Mesendoderm (in vitro differentiated cells): Measurements from ENCODE around the gene ADORA2A.

Source experiments
- DNase-seq: peaks from one replicate; pipeline ENCODE4 v3.0.0; 2013
- H2AK5ac ChIP-seq: 2 replicates; pipeline ENCODE4 v1.6.1; 2013; ENCODE audit warnings: low read length, inconsistent platforms
- H2BK120ac ChIP-seq: 2 replicates; pipeline ENCODE4 v1.6.1; 2013; ENCODE audit warnings: low read depth, mild to moderate bottlenecking, low read length, moderate library complexity, mixed read lengths
- H2BK15ac ChIP-seq: replicated peaks from 2 replicates; pipeline ENCODE4 v1.6.1; 2013; ENCODE audit warnings: low read depth, mild to moderate bottlenecking, moderate library complexity
- H2BK5ac ChIP-seq: 2 replicates; pipeline ENCODE4 v1.6.1; 2013; ENCODE audit warnings: low read length, inconsistent platforms
- H3K18ac ChIP-seq: 2 replicates; pipeline ENCODE4 v1.6.1; 2013; ENCODE audit warnings: mild to moderate bottlenecking, low read length, mixed read lengths
- H3K23ac ChIP-seq: one replicate; pipeline ENCODE4 v1.6.1; 2013; ENCODE audit warnings: low read length
- H3K27ac ChIP-seq: 2 replicates; pipeline ENCODE4 v1.5.1; 2013; ENCODE audit warnings: low read depth, mild to moderate bottlenecking, inconsistent platforms, low read length, moderate library complexity
- H3K27me3 ChIP-seq: 2 replicates; pipeline ENCODE4 v1.6.1; 2013; ENCODE audit warnings: low read length, control low read depth, mild to moderate bottlenecking, inconsistent platforms; ENCODE audit not compliant: insufficient read depth, poor library complexity
- H3K36me3 ChIP-seq: 2 replicates; pipeline ENCODE4 v1.6.1; 2013; ENCODE audit warnings: low read length, inconsistent platforms; ENCODE audit not compliant: control insufficient read depth, insufficient read depth
- H3K4ac ChIP-seq: one replicate; pipeline ENCODE4 v1.6.1; 2013; ENCODE audit warnings: low read depth, mild to moderate bottlenecking, low read length, moderate library complexity
- H3K4me1 ChIP-seq: 2 replicates; pipeline ENCODE4 v1.6.1; 2013; ENCODE audit warnings: low read depth, low read length, inconsistent platforms; ENCODE audit not compliant: control insufficient read depth
- H3K4me2 ChIP-seq: 2 replicates; pipeline ENCODE4 v1.6.1; 2013; ENCODE audit warnings: low read length
- H3K4me3 ChIP-seq: 2 replicates; pipeline ENCODE4 v1.5.1; 2013; ENCODE audit warnings: mild to moderate bottlenecking, low read length
- H3K56ac ChIP-seq: one replicate; pipeline ENCODE4 v1.6.1; 2013; ENCODE audit warnings: low read length
- H3K79me1 ChIP-seq: 2 replicates; pipeline ENCODE4 v1.6.1; 2013; ENCODE audit warnings: low read length, inconsistent platforms
- H3K79me2 ChIP-seq: 2 replicates; pipeline ENCODE4 v1.6.1; 2013; ENCODE audit warnings: mild to moderate bottlenecking, low read length; ENCODE audit not compliant: control insufficient read depth, insufficient read depth
- H3K9ac ChIP-seq: 2 replicates; pipeline ENCODE4 v1.6.1; 2013; ENCODE audit warnings: low read length, inconsistent platforms
- H4K5ac ChIP-seq: one replicate; pipeline ENCODE4 v1.6.1; 2013; ENCODE audit warnings: low read length
- H4K8ac ChIP-seq: one replicate; pipeline ENCODE4 v1.6.1; 2013; ENCODE audit warnings: low read depth, mild to moderate bottlenecking, control low read depth, low read length, moderate library complexity
- WGBS: extraction: QIAGEN DNeasy Blood & Tissue Kit; methylation state at CpG from one replicate; pipeline ENCODE4 v1.1.7; 2013; ENCODE audit warnings: low lambda C conversion rate, missing lambda C conversion rate; ENCODE audit not compliant: insufficient coverage; ENCODE audit errors: extremely low coverage; 5-methylcytosine and 5-hydroxymethylcytosine counted together

ADORA2A gene

GRCh38 chr22:24420072-24420976 is 7.1 kb upstream of the ADORA2A start:
- WGBS = no CpG with 5 or more reads among the region's 18 CpGs
- Histone ChIP-seq H4K8ac (no peak overlapping the region), H3K9ac (no peak overlapping the region), H2BK120ac (no peak overlapping the region), H3K23ac (no peak overlapping the region), H3K36me3 (peaks cover 2% of the 10 kb centered on the region), H3K79me2 (no peaks in the 10 kb centered on the region), H3K18ac (no peak overlapping the region), H2BK5ac (no peak overlapping the region), H3K27ac (no peak overlapping the region), H2BK15ac (no peak overlapping the region), H4K5ac (no peak overlapping the region), H3K79me1 (no peaks in the 10 kb centered on the region), H3K27me3 (no peaks in the 10 kb centered on the region), H3K4ac (no peak overlapping the region), H3K4me3 (no peak overlapping the region), H3K56ac (no peak overlapping the region), H3K4me1 (no peaks in the 10 kb centered on the region), H2AK5ac (no peak overlapping the region), H3K4me2 (no peak overlapping the region)
- no peak for DNase-seq

- Histone ChIP-seq H3K36me3 (peaks cover 2% of the 10 kb centered on the region), H2AK5ac (no peak overlapping the region), H3K56ac (no peak overlapping the region), H3K27ac (no peak overlapping the region), H3K4ac (no peak overlapping the region), H2BK5ac (no peak overlapping the region), H4K5ac (no peak overlapping the region), H3K18ac (no peak overlapping the region), H3K79me1 (no peaks in the 10 kb centered on the region), H3K23ac (no peak overlapping the region), H3K4me2 (no peak overlapping the region), H4K8ac (no peak overlapping the region), H2BK120ac (no peak overlapping the region), H2BK15ac (no peak overlapping the region), H3K9ac (no peak overlapping the region), H3K27me3 (no peaks in the 10 kb centered on the region), H3K4me3 (no peak overlapping the region), H3K79me2 (no peaks in the 10 kb centered on the region), H3K4me1 (no peaks in the 10 kb centered on the region)
- DNase-seq = no peak
- whole genome bisulfite sequencing = no CpG with 5 or more reads among the region's 11 CpGs
Measured at GRCh38 chr22:24420977-24421343, 6.4 kb upstream of the ADORA2A start.

- H3K27me3 ChIP-seq = no peaks in the 10 kb centered on the region
- DNase-seq = peak; percentile 93
- H2BK120ac ChIP-seq = no peak overlapping the region
- H3K27ac ChIP-seq = no peak overlapping the region
- no peak overlapping the region for H2BK5ac ChIP-seq
- H4K5ac ChIP-seq = no peak overlapping the region
- no peak overlapping the region for H3K4ac ChIP-seq
- peaks cover 2% of the 10 kb centered on the region for H3K36me3 ChIP-seq
- no CpG with 5 or more reads among the region's 9 CpGs for WGBS
- H2BK15ac ChIP-seq = no peak overlapping the region
- H3K79me2 ChIP-seq = no peaks in the 10 kb centered on the region
- H3K79me1 ChIP-seq = no peaks in the 10 kb centered on the region
- no peak overlapping the region for H3K56ac ChIP-seq
- H3K4me3 ChIP-seq = no peak overlapping the region
- H3K23ac ChIP-seq = no peak overlapping the region
- no peaks in the 10 kb centered on the region for H3K4me1 ChIP-seq
- H4K8ac ChIP-seq = no peak overlapping the region
- H3K18ac ChIP-seq = no peak overlapping the region
- H2AK5ac ChIP-seq = no peak overlapping the region
- H3K4me2 ChIP-seq = no peak overlapping the region
- no peak overlapping the region for H3K9ac ChIP-seq
Measured at GRCh38 chr22:24421428-24421931, 5.9 kb upstream of the ADORA2A start.

GRCh38 chr22:24422102-24422665 is 5.2 kb upstream of the ADORA2A start:
- H3K4me2 ChIP-seq = no peak overlapping the region
- no peak overlapping the region for H2BK120ac ChIP-seq
- no peak overlapping the region for H4K5ac ChIP-seq
- no peaks in the 10 kb centered on the region for H3K4me1 ChIP-seq
- H3K79me1 ChIP-seq = no peaks in the 10 kb centered on the region
- H3K56ac ChIP-seq = no peak overlapping the region
- no peak overlapping the region for H3K23ac ChIP-seq
- H3K4ac ChIP-seq = no peak overlapping the region
- H4K8ac ChIP-seq = no peak overlapping the region
- H3K27ac ChIP-seq = no peak overlapping the region
- H3K18ac ChIP-seq = no peak overlapping the region
- DNase-seq = no peak
- peaks cover 2% of the 10 kb centered on the region for H3K36me3 ChIP-seq
- no peaks in the 10 kb centered on the region for H3K27me3 ChIP-seq
- no peaks in the 10 kb centered on the region for H3K79me2 ChIP-seq
- H2BK15ac ChIP-seq = no peak overlapping the region
- peak overlapping the region; percentile 74 for H2AK5ac ChIP-seq
- H3K9ac ChIP-seq = no peak overlapping the region
- no peak overlapping the region for H2BK5ac ChIP-seq
- no peak overlapping the region for H3K4me3 ChIP-seq
- WGBS = no CpG with 5 or more reads among the region's 5 CpGs

GRCh38 chr22:24423519-24424000 is 3.8 kb upstream of the ADORA2A start:
- Histone ChIP-seq H3K27ac (no peak overlapping the region), H3K9ac (peak overlapping the region; percentile 37), H3K23ac (no peak overlapping the region), H3K4me3 (no peak overlapping the region), H3K4me2 (peak overlapping the region; percentile 25), H3K79me2 (no peaks in the 10 kb centered on the region), H2BK5ac (no peak overlapping the region), H3K18ac (peak overlapping the region; percentile 11), H2AK5ac (no peak overlapping the region), H3K27me3 (no peaks in the 10 kb centered on the region), H3K56ac (peak overlapping the region; percentile 73), H3K79me1 (no peaks in the 10 kb centered on the region), H2BK15ac (no peak overlapping the region), H3K4me1 (no peaks in the 10 kb centered on the region), H3K4ac (no peak overlapping the region), H2BK120ac (no peak overlapping the region), H3K36me3 (no peaks in the 10 kb centered on the region), H4K8ac (no peak overlapping the region), H4K5ac (no peak overlapping the region)
- no CpG with 5 or more reads among the region's 56 CpGs for WGBS
- DNase-seq = peak; percentile 42
